HG03280 (cell line): ENCODE measurements around the gene MORC3.
"Not testable (repeated sequence)": the region's sequence is repeated elsewhere in the genome, so short reads cannot be mapped to it uniquely, and the experiment has no call there.

Source experiments
- ATAC-seq: cut with Tn5 transposase; IDR thresholded peaks from one replicate; pipeline ENCODE4 v1.9.1; 2021; ENCODE audit warnings: mild to moderate bottlenecking, moderate library complexity; ENCODE audit not compliant: unreplicated experiment

MORC3 gene

GRCh38 chr21:36321325-36322082, 1.5 kb downstream of the MORC3 start:
- ATAC-seq = no peak

GRCh38 chr21:36322083-36322424, 2.1 kb downstream of the MORC3 start:
- ATAC-seq = no peak

DNA sequence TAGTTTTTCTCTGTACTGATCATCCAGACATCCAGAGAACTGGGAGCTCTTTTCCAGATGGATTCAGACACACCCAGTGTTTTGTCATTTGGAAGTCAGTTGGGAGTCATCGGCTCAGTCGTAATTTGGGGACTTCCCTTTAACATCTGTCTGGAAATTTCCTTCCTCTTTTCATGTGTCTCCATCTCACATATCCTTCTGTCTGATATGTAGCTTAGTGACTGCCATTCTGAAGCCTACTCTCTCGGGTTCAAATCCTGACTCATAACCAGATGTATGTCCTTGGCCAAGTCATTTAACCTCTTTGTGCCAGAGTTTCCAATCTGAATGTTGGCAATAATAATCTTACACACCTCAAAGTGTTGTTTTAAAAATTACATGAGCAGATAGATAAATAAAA, 3.0 kb downstream of the MORC3 start:
- ATAC-seq = no peak

GRCh38 chr21:36325373-36326010, 5.5 kb downstream of the MORC3 start:
- no peak for ATAC-seq

DNA sequence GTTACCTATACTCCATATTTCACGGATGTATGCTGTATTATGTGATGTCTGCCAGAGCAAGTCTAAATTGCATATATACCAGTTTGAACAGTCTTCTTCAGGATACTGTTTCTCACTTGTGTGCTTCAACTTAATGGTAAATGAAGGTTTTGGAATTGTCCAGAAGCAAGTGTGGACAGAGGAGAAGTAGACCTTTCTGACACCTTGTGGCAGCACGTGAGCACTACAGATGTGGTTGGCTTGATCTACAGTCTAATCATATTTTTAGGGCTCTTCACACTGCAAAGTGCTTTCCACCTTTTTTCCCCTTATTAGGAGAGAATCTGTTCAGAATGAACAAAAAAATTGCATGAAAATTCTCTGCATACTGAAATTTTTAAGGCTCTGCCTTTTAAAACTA, 10.9 kb downstream of the MORC3 start:
- ATAC-seq = peak; percentile 55

- ATAC-seq = no peak
Observed at GRCh38 chr21:36337099-36337509, 17.1 kb downstream of the MORC3 start.

DNA sequence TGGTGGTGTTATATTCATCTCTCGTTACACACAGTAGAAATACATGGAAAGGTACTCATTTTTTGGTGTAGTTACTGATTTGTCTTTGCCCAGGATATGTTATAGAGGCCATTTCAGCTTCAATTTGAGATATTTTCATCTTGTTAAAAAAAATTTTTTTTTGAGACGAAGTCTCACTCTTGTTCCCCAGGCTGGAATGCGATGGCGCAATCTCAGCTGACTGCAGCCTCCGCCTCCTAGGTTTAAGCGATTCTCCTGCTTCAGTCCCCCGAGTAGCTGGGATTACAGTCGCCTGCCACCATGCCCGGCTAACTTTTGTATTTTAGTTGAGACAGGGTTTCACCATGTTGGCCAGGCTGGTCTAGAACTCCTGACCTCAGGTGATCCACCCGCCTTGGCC, 19.0 kb downstream of the MORC3 start:
- no peak for ATAC-seq

GRCh38 chr21:36342581-36342980, 22.6 kb downstream of the MORC3 start:
- ATAC-seq = not testable (repeated sequence)

- no peak for ATAC-seq
Observed at GRCh38 chr21:36344931-36345330, 24.9 kb downstream of the MORC3 start.

- no peak for ATAC-seq
Observed at GRCh38 chr21:36347278-36347961, 27.4 kb downstream of the MORC3 start.

DNA sequence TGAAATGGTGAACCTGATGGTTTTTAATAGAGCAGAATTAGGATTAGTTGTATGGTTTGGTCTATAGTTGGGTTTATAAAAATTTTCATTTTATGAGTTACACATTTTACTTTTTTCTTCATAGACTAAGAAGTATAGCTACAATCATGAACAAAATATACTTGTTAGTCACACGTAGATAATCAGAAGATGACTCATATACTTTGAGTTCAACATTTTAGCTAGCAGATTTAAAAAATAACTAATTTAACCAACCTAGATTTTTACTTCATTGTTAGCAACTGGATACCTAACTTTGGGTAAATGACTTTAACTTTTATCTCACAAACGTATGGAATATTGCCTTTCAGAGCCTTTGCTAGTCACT, 27.9 kb downstream of the MORC3 start:
- ATAC-seq = no peak

GRCh38 chr21:36349315-36349714, 29.3 kb downstream of the MORC3 start:
- no peak for ATAC-seq

DNA sequence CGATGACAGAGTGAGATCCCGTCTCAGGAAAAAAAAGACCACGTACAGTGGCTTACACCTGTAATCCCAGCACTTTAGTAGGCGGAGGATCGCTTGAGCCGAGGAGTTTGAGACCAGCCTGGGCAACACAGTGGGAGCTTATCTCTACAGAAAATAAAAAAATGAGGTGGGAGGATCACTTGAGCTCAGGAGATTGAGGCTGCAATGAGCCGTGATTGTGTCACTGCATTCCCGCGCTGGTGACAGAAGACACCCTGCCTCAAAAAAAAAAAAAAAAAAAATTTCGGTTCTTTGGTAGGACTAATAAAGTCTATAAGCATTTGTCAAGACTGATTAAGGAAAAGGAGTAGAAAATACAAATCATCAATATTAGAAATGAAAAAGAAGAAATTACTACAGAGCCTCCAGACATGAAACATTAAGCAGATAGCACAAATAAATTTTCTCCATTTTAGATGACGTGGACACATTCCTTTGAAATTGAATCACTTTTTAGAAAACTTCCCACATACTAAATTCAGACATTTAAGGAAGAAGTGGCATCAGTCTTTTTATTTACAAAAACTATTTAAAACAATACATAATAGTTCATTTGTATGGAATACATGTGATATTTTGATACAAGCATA, 30.4 kb downstream of the MORC3 start:
- ATAC-seq = no peak

DNA sequence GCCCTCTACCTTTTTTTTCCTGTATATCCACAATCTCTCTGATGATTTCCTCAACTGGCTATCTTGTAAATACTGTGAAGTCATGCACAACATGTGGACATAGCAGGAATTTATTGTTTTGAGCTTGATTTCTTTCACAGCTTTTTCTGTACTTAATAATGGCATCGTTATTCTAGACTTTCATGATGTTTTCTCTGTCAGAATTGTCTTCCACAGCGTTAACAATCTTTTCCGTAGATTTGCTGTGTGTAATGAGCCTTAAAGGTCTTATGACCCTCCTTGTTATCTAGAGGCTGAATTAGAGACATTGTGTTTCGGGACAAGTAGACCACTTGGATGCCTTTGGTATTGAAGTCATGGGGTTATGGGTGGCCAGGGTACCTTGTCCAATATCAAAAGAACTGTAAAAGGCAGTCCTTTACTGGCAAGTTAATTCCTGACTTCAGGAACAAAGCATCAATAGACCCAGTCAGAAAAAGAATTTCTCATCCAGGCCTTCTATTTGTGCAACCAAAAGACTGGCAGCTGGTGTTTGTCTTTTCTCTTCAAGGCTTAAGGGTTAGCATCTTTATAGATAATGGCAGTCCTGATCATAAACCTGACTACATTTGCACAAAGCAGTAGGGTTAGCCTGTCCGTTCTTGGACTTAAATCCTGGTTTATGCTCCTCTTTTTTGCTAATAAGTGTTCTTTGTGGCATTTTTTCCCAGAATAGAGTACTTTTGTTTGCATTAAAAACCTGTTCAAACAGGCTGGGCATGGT, 35.1 kb downstream of the MORC3 start:
- ATAC-seq = no peak

DNA sequence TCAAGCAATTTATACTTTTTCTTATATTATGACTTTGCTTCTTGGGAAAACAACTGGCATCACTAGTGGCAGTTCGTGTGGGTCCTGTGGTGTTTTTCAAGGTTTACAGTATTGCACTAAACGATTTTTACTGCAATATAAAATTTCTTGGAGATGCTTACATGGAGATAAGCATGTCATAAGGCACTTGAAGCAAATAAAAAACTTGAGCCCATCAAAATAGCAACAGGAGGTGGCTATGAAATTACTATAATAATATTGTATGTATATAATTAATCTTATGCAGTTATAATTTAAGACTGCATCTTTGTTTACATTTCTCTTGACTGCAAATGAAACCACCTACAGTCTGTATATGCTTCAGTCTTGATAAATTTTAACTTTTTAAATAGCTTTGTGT, 35.9 kb downstream of the MORC3 start:
- no peak for ATAC-seq

- ATAC-seq = no peak
Observed at GRCh38 chr21:36359185-36359584, 39.2 kb downstream of the MORC3 start.

GRCh38 chr21:36369064-36369685, 49.2 kb downstream of the MORC3 start:
- no peak for ATAC-seq

DNA sequence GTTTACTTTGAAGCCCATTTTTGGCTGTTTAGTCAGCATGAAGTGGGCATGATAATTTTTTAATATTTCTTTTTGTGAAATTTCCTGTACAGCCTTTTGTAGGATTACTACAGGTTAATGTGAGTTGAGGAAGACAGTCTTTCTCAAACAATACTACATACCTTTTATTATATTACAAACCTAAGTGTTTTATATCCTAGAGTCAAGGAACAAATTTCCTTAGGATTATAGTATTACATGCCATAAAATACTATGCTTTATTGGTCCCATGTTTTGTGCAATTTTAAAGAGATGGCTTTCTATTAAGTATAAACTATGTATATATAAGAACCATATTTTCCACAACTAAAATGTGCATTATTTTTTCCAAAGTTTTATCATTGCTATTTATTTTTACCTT, 56.0 kb downstream of the MORC3 start:
- ATAC-seq = no peak

GRCh38 chr21:36377391-36377842, 57.4 kb downstream of the MORC3 start:
- no peak for ATAC-seq

DNA sequence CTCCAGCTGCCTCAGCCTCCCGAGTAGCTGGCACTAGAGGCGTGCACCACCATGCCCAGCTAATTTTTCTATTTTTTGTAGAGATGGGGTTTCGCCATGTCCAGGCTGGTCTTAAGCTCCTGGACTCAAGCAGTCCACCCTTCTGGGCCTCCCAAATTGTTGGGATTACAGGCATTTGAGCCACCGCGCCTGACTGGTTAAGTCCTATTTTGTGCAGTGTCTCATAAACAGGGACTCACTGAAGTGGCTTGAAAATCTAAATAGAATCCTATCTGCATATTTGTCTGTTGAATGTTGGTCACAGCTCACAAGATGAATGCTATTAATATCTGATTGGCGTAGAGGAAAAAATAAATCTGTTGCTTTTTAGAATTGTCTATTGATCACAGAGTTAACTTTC, 59.3 kb downstream of the MORC3 start:
- ATAC-seq = no peak
